ENCODE data around the gene SLFN14.

Gene SLFN14

GRCh38 chr17:35603674-35604073 lies 43.1 kb upstream of the SLFN14 start:
- H3K4me3 ChIP-seq (ENCODE audit: low read depth in 1 of 2, low read length in 2 of 2), result no peak overlapping the region
- H3K4me1 ChIP-seq (ENCODE audit: insufficient read depth, low read length), result no peaks in the 10 kb centered on the region
- no peak overlapping the region for H3K4me2 ChIP-seq (ENCODE audit: insufficient read depth, low read length)
- peaks cover 80% of the 10 kb centered on the region for H3K36me3 ChIP-seq (ENCODE audit: insufficient read depth, low read length)
- ATAC-seq (ENCODE audit: insufficient read depth, low read depth) (no peak), DNase-seq (no peak)
- no peak overlapping the region for H3K9ac ChIP-seq (ENCODE audit: low read depth, low read length)
- H3K9me3 ChIP-seq (ENCODE audit: insufficient read depth, low read length, severe bottlenecking), result no peaks in the 10 kb centered on the region
- no peak overlapping the region for H2AFZ ChIP-seq (ENCODE audit: low read depth, low read length)
- TF ChIP-seq CTCF (IDR thresholded peaks at IDR 0.05; ENCODE audit: borderline replicate concordance, extremely low read depth, low read length, poor library complexity, severe bottlenecking) (no peak), EZH2 (IDR thresholded peaks at IDR 0.05; ENCODE audit: borderline replicate concordance, low read depth, low read length, severe bottlenecking) (no peak)
- no peaks in the 10 kb centered on the region for H4K20me1 ChIP-seq (ENCODE audit: insufficient read depth, low read length)
- H3K27me3 ChIP-seq (ENCODE audit: insufficient read depth, low read length, poor library complexity), result no peaks in the 10 kb centered on the region
- H3K27ac ChIP-seq (ENCODE audit: low read length), result no peak overlapping the region
- no peaks in the 10 kb centered on the region for H3K79me2 ChIP-seq (ENCODE audit: insufficient read depth, low read length)

GRCh38 chr17:35597604-35598003 lies 37.0 kb upstream of the SLFN14 start:
- H3K4me1 ChIP-seq (ENCODE audit: insufficient read depth, low read length), result no peaks in the 10 kb centered on the region

GRCh38 chr17:35596530-35597233 lies 36.1 kb upstream of the SLFN14 start:
- peaks cover 42% of the 10 kb centered on the region for H3K79me2 ChIP-seq (ENCODE audit: insufficient read depth, low read length)
- H3K27me3 ChIP-seq (ENCODE audit: insufficient read depth, low read length, poor library complexity), result no peaks in the 10 kb centered on the region

More at GRCh38 chr17:35597604-35598003, 37.0 kb upstream of the SLFN14 start:
- DNase-seq (no peak), ATAC-seq (ENCODE audit: insufficient read depth, low read depth) (no peak)
- Histone ChIP-seq H3K9me3 (ENCODE audit: insufficient read depth, low read length, severe bottlenecking) (no peaks in the 10 kb centered on the region), H2AFZ (ENCODE audit: low read depth, low read length) (no peak overlapping the region), H3K79me2 (ENCODE audit: insufficient read depth, low read length) (peaks cover 32% of the 10 kb centered on the region), H3K27ac (ENCODE audit: low read length) (no peak overlapping the region), H4K20me1 (ENCODE audit: insufficient read depth, low read length) (0 out of 2 replicates have a peak, but pooled peaks cover 2% of the 10 kb centered on the region), H3K36me3 (ENCODE audit: insufficient read depth, low read length) (peaks cover 83% of the 10 kb centered on the region), H3K4me2 (ENCODE audit: insufficient read depth, low read length) (no peak overlapping the region), H3K9ac (ENCODE audit: low read depth, low read length) (no peak overlapping the region), H3K27me3 (ENCODE audit: insufficient read depth, low read length, poor library complexity) (no peaks in the 10 kb centered on the region), H3K4me3 (ENCODE audit: low read depth in 1 of 2, low read length in 2 of 2) (no peak overlapping the region)
- no peak for TF ChIP-seq CTCF (IDR thresholded peaks at IDR 0.05; ENCODE audit: borderline replicate concordance, extremely low read depth, low read length, poor library complexity, severe bottlenecking)
- no peak for TF ChIP-seq EZH2 (IDR thresholded peaks at IDR 0.05; ENCODE audit: borderline replicate concordance, low read depth, low read length, severe bottlenecking)

More at GRCh38 chr17:35596530-35597233, 36.1 kb upstream of the SLFN14 start:
- H3K9me3 ChIP-seq (ENCODE audit: insufficient read depth, low read length, severe bottlenecking), result no peaks in the 10 kb centered on the region
- no peak overlapping the region for H3K4me2 ChIP-seq (ENCODE audit: insufficient read depth, low read length)
- H4K20me1 ChIP-seq (ENCODE audit: insufficient read depth, low read length), result 0 out of 2 replicates have a peak, but pooled peaks cover 2% of the 10 kb centered on the region
- H2AFZ ChIP-seq (ENCODE audit: low read depth, low read length), result no peak overlapping the region
- no peak for ATAC-seq (ENCODE audit: insufficient read depth, low read depth)
- no peaks in the 10 kb centered on the region for H3K4me1 ChIP-seq (ENCODE audit: insufficient read depth, low read length)
- H3K36me3 ChIP-seq (ENCODE audit: insufficient read depth, low read length), result peaks cover 75% of the 10 kb centered on the region
- no peak for TF ChIP-seq EZH2 (IDR thresholded peaks at IDR 0.05; ENCODE audit: borderline replicate concordance, low read depth, low read length, severe bottlenecking)
- no peak for TF ChIP-seq CTCF (IDR thresholded peaks at IDR 0.05; ENCODE audit: borderline replicate concordance, extremely low read depth, low read length, poor library complexity, severe bottlenecking)
- H3K27ac ChIP-seq (ENCODE audit: low read length), result no peak overlapping the region
- H3K9ac ChIP-seq (ENCODE audit: low read depth, low read length), result no peak overlapping the region
- H3K4me3 ChIP-seq (ENCODE audit: low read depth in 1 of 2, low read length in 2 of 2), result no peak overlapping the region
- no peak for DNase-seq
